ENCODE data around the gene PHGDH.
"Not testable (repeated sequence)": the region's sequence is repeated elsewhere in the genome, so short reads cannot be mapped to it uniquely, and the experiment has no call there.

PHGDH gene

GRCh38 chr1:119701659-119702058 lies 10.1 kb upstream of the PHGDH start:
- DNase-seq: no peak

DNA sequence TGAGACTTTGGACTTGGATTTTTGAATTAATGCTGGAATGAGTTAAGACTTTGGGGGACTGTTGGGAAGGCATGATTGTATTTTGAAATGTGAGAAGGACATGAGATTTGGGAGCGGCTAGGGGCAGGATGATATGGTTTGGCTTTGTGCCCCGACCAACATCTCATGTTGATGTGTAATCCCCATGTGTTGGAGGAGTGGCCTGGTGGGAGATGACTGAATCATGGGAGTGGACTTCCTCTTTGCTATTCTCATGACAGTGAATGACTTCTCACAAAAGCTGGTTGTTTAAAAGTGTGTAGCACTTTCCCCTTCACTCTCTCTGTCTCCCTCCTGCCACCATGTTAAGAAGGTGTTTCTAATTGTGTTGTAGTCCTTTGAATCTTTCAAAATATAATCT lies 9.3 kb upstream of the PHGDH start:
- DNase-seq: no peak

DNA sequence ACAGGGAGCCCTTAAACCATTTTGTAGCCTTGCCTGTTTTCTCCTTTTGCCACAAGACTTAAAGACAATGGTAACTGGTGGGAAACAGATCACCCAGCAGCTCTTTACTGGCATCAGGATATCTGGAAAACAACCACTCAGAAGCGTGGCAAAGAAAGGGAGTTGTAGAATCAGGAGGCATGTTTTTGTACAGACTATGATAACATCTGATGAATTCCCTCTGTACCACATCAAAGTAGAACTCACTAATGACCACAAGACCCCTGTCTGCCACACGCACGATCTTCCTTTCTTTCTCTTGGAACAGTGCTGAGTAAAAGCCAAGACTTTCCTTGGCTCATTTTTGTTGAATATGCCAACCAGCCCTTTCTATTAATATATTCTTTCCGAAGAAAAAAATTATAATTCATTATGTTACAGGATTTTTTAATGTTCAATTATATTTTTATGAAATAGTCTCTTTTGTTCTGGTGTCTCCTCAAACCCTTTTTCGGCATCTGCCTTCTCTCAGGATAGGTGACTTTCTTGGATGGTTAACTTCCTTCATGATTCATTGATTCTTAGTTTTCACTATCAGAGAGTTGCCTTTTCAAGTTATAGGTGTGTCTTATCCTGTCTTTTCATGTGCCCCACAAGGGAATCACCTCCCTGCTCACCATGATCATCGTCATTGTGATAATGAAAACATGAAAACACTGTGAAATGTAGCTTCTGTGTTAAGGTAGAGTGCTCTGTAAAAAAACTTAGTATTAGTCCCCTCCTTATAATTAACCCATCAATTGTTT lies 7.9 kb upstream of the PHGDH start:
- DNase-seq: no peak

- not testable (repeated sequence) for DNase-seq
Measured at GRCh38 chr1:119706599-119706998, 5.1 kb upstream of the PHGDH start.

DNA sequence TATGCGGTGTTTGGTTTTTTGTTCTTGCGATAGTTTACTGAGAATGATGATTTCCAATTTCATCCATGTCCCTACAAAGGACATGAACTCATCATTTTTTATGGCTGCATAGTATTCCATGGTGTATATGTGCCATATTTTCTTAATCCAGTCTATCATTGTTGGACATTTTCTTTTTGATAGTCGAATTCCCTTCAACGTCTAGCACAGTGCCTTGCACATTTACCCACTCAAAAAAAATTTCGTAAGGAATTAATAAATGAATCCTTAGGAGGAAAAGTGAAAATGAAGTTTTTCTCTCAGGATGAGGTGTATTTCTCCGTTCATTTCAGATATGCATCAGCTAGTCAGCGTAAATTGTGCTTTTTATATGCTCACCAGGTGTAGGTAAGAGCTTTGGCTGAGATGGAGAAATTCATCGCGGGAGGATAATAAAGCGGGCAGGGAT lies 354 bp upstream of the PHGDH start:
- not testable (repeated sequence) for DNase-seq

GRCh38 chr1:119712342-119713038 lies 756 bp downstream of the PHGDH start:
- no peak for DNase-seq

GRCh38 chr1:119713039-119713748 lies 1.5 kb downstream of the PHGDH start:
- no peak for DNase-seq

DNA sequence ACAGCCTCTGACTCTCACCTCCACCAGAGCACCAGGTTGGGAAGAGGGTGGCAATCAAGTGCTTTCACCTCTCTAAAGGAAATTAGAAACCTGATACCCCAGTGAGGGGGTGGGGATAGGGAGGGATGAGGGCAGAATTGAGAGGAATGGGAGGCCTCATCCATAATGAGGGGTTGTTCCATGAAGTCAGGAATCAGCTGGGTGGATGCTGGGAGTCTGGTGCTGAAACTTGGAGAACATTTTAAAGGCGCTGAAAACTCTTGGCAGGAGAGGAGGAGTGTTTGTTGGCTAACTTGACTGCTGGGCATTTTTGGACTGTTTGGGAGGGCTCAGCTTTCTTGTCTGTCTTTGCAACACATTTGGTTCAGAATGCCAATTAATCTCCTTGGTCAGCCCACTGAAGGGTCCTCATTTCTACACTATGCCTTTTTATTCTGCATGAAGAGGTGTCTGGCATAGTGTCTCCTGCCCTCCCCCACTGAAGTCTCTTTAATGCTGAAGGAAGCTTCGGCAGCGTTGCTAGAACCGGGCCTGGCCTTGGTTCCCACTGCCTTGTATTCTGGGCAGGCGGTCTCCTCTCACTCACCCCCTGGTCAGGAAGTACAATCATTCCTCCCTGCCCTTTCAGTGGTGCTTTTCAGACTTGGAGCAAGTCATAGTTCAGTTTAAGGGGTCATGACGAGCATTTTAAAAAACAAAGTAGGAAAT lies 2.2 kb downstream of the PHGDH start:
- no peak for DNase-seq

DNA sequence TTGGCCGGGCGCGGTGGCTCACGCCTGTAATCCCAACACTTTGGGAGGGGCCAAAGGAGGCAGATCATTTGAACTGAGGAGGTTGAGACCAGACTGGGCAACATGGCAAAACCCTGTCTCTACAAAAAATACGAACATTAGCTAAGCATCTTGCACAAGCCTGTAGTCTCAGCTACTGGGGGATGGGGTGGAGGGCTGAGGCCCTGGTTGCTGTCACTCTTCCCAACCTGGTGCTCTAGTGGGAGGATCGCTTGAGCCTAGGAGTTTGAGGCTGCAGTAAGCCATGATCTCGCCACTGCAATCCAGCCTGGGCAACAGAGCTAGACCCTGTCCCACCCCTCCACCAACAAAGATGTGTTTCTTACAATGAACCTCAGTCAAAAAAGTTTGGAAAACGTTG lies 2.8 kb downstream of the PHGDH start:
- DNase-seq: no peak

DNA sequence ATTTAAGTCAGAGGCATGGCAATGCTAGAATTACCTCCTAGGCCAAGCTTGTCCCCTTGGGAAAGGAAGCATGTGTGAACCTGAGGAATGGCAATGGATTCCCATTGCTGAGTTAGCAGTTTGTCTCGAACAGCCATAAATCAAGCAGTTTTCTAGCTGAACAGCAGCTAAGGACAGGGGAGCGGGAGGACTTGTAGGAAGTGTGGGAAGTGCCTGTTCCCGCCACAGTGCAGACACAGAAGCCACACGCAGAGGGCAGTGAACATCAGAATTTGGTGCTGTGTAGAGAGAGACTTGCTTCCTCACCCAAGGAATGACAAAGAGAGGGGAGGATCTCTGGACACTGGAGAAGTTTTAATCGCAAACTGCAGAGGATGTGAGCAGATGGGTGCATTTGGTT lies 3.8 kb downstream of the PHGDH start:
- no peak for DNase-seq

- DNase-seq: no peak
Measured at GRCh38 chr1:119718409-119718808, 6.7 kb downstream of the PHGDH start.

- no peak for DNase-seq
Measured at GRCh38 chr1:119718972-119719371, 7.2 kb downstream of the PHGDH start.

DNA sequence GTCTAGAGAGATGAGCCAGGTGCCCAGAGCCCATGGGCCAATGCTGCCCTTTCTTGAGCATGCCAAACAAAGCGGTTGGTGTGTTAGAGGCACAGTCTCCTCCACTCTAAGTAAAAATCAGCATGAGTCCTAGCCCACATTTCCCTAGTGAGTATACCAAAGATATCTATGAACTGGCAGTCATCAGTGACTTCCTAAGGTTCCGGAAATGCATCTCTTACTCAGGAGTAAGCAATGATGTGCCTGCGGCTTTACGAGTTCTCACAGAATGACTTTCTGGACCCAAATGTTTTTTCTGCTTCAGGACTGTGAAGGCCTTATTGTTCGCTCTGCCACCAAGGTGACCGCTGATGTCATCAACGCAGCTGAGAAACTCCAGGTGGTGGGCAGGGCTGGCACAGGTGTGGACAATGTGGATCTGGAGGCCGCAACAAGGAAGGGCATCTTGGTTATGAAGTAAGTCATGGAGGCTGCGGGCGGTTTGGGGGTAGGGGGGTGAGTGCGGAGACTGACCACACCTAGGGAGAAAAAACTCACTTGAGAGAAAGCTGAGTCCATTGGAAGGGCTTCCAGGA lies 9.2 kb downstream of the PHGDH start:
- no peak for DNase-seq

DNA sequence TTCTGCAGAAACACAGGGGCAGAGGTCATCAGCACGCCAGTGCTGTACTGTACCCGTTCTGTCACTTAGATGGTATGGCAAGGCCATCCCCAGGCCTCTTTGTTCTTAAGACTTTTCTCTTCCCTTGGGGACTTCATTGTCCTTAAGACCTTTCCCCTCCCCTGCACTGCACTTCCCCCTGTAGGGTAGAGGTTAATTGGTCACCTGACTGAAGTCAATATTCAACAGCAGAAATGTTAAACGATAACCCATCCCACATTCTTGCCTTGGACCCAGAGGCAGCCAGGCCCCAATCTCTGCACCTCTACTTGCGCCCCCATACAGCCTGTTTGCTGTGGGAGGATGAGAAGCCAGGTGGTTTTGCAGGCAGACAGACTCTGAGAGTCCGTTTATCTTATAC lies 10.2 kb downstream of the PHGDH start:
- no peak for DNase-seq

DNA sequence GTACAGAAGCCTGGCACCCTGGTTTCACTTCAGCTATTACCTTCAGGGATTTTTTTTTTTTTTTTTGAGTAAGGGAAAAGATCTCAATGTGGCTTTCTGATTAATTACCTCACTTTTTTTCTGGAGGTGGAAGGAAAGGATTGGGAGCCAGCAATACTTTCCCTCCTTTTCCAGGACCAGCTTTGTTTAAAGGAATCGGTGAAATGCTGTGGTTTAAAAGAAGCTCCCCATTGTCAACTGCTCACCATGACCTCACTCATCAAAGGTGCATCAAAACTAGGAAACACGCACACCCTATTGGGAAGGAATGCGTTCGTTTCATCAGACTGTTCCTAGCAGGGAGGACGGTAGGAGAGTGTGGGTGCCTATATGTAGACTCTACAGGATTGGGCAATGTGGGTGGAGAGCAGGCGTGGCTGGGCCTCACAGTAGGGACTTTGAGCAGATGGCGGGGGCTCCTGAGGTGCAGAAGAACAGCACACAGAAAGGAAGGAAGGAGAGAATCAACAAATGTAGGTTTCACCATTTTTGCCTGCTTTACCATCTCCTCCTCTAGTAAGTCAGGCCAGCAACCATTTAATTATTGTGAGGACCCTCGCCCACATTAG lies 13.0 kb downstream of the PHGDH start:
- no peak for DNase-seq

GRCh38 chr1:119725626-119726025 lies 13.9 kb downstream of the PHGDH start:
- no peak for DNase-seq

- no peak for DNase-seq
Measured at GRCh38 chr1:119727991-119728390, 16.3 kb downstream of the PHGDH start.

- DNase-seq: no peak
Measured at GRCh38 chr1:119729044-119729443, 17.3 kb downstream of the PHGDH start.

DNA sequence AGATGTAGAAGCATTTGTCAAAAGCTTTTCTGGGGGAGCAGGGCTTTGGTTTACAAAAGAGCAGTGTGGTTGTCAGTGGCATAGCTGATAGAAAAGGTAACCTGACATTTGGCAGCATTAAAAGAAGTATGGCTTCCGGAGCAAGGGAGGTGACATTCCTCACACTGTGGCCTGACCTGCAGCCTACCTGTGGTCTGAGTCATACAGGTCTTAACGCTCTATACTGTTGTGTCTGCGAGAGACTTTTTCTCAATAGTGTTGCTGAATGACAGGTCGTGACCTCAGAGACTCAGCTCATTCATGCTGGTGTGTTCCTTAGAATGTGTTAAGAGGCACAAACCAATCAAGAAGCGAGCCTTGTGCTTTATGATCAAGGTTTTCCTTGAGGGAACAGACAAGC lies 19.3 kb downstream of the PHGDH start:
- DNase-seq: no peak

GRCh38 chr1:119731741-119732430 lies 20.2 kb downstream of the PHGDH start:
- no peak for DNase-seq

- no peak for DNase-seq
Measured at GRCh38 chr1:119732465-119733168, 20.9 kb downstream of the PHGDH start.
